Neural crest cell (in vitro differentiated cells): Measurements from ENCODE around the gene DTNB. TPM values are rescaled to one million over a fixed set of nuclear protein-coding genes. Genes with fewer than 3 reads are reported as not detected.
"Not testable (repeated sequence)": the region's sequence is repeated elsewhere in the genome, so short reads cannot be mapped to it uniquely, and the experiment has no call there.

Source experiments
- DNase-seq: peaks from one replicate; pipeline ENCODE4 v3.0.0; 2021; ENCODE audit warnings: low read depth, mixed read lengths, low spot score
- H3K27ac Mint-ChIP-seq: one replicate; pipeline ENCODE4 v1.8.0; 2021; ENCODE audit warnings: mild to moderate bottlenecking, mixed read lengths; ENCODE audit not compliant: unreplicated experiment
- H3K27me3 Mint-ChIP-seq: 2 replicates; pipeline ENCODE4 v1.8.0; 2021; ENCODE audit warnings: low read depth, mild to moderate bottlenecking, mixed read lengths
- H3K36me3 Mint-ChIP-seq: 2 replicates; pipeline ENCODE4 v1.8.0; 2021; ENCODE audit warnings: low read depth, mild to moderate bottlenecking, mixed read lengths
- H3K4me1 Mint-ChIP-seq: 2 replicates; pipeline ENCODE4 v1.8.0; 2021; ENCODE audit warnings: mixed read lengths
- H3K4me3 Mint-ChIP-seq: one replicate; pipeline ENCODE4 v1.8.0; 2021; ENCODE audit warnings: mild to moderate bottlenecking, mixed read lengths
- H3K9me3 Mint-ChIP-seq: 2 replicates; pipeline ENCODE4 v1.8.0; 2021; ENCODE audit warnings: mixed read lengths
- CTCF ChIP-seq: fragments of 200-600 bp; sonication (generic); conservative IDR thresholded peaks from 2 replicates; pipeline ENCODE4 v1.5.0; 2021; ENCODE audit warnings: antibody characterized with exemption, mild to moderate bottlenecking
- total RNA-seq: library from RNA; stranded (reverse); gene quantifications from 2 replicates; pipeline ENCODE4 v1.2.1, GENCODE V29; 2021

The DTNB gene
- total RNA-seq, 1 donor from 2014 or later, result 29.5 TPM

GRCh38 chr2:25534455-25534854 lies 138.9 kb downstream of the DTNB start:
- TF ChIP-seq CTCF, result no peak
- no peaks in the 10 kb centered on the region for H3K9me3 Mint-ChIP-seq
- no peak for DNase-seq
- no peaks in the 10 kb centered on the region for H3K27me3 Mint-ChIP-seq
- H3K36me3 Mint-ChIP-seq, result peaks cover 12% of the 10 kb centered on the region
- H3K27ac Mint-ChIP-seq, result no peak overlapping the region
- peaks cover 41% of the 10 kb centered on the region for H3K4me1 Mint-ChIP-seq
- no peak overlapping the region for H3K4me3 Mint-ChIP-seq

GRCh38 chr2:25533771-25534170 lies 139.6 kb downstream of the DTNB start:
- not testable (repeated sequence) for H3K27me3 Mint-ChIP-seq, H3K27ac Mint-ChIP-seq, H3K9me3 Mint-ChIP-seq, DNase-seq
- Mint-ChIP-seq H3K36me3 (peaks cover 12% of the 10 kb centered on the region), H3K4me1 (peaks cover 41% of the 10 kb centered on the region), H3K4me3 (peak overlapping the region; percentile 45)

- Mint-ChIP-seq H3K4me3 (no peak overlapping the region), H3K4me1 (peaks cover 48% of the 10 kb centered on the region), H3K9me3 (no peaks in the 10 kb centered on the region), H3K36me3 (peaks cover 11% of the 10 kb centered on the region), H3K27ac (no peak overlapping the region), H3K27me3 (no peaks in the 10 kb centered on the region)
- no peak for DNase-seq
- no peak for TF ChIP-seq CTCF
Measured at GRCh38 chr2:25532521-25532920, 140.9 kb downstream of the DTNB start.

- no peak overlapping the region for H3K4me3 Mint-ChIP-seq
- DNase-seq, result no peak
- peak overlapping the region; percentile 91 for H3K27ac Mint-ChIP-seq
- no peaks in the 10 kb centered on the region for H3K9me3 Mint-ChIP-seq
- no peaks in the 10 kb centered on the region for H3K27me3 Mint-ChIP-seq
- H3K36me3 Mint-ChIP-seq, result peaks cover 4% of the 10 kb centered on the region
- H3K4me1 Mint-ChIP-seq, result peaks cover 43% of the 10 kb centered on the region
- TF ChIP-seq CTCF, result no peak
Measured at GRCh38 chr2:25529034-25529433, 144.3 kb downstream of the DTNB start.

GRCh38 chr2:25528173-25528572 lies 145.2 kb downstream of the DTNB start:
- H3K9me3 Mint-ChIP-seq, result no peaks in the 10 kb centered on the region
- no peak overlapping the region for H3K4me3 Mint-ChIP-seq
- no peak overlapping the region for H3K27ac Mint-ChIP-seq
- TF ChIP-seq CTCF, result no peak
- no peak for DNase-seq
- peaks cover 35% of the 10 kb centered on the region for H3K4me1 Mint-ChIP-seq
- no peaks in the 10 kb centered on the region for H3K27me3 Mint-ChIP-seq
- H3K36me3 Mint-ChIP-seq, result peaks cover 3% of the 10 kb centered on the region

GRCh38 chr2:25524507-25524906 lies 148.9 kb downstream of the DTNB start:
- Mint-ChIP-seq H3K4me3 (no peak overlapping the region), H3K4me1 (peaks cover 20% of the 10 kb centered on the region), H3K36me3 (no peaks in the 10 kb centered on the region), H3K27ac (no peak overlapping the region), H3K27me3 (no peaks in the 10 kb centered on the region), H3K9me3 (no peaks in the 10 kb centered on the region)
- DNase-seq, result no peak
- TF ChIP-seq CTCF, result no peak
